PC-9 (cell line): Measurements from ENCODE around the gene SCG5.
"Not testable (repeated sequence)": the region's sequence is repeated elsewhere in the genome, so short reads cannot be mapped to it uniquely, and the experiment has no call there.

ENCODE experiments used
- EZH2 ChIP-seq: fragments of 200-600 bp; sonication (generic); IDR thresholded peaks from 2 replicates; pipeline ENCODE4 v1.8.0; 2017; ENCODE audit warnings: antibody characterized with exemption, low read depth
- TF ChIP-seq, protein P1 (sequence below): fragments of 200-600 bp; sonication (generic); conservative IDR thresholded peaks from 2 replicates; pipeline ENCODE4 v1.6.1; 2017; ENCODE audit warnings: mixed run types, antibody characterized with exemption, mild to moderate bottlenecking, moderate library complexity

- TF ChIP-seq, protein P1, sequence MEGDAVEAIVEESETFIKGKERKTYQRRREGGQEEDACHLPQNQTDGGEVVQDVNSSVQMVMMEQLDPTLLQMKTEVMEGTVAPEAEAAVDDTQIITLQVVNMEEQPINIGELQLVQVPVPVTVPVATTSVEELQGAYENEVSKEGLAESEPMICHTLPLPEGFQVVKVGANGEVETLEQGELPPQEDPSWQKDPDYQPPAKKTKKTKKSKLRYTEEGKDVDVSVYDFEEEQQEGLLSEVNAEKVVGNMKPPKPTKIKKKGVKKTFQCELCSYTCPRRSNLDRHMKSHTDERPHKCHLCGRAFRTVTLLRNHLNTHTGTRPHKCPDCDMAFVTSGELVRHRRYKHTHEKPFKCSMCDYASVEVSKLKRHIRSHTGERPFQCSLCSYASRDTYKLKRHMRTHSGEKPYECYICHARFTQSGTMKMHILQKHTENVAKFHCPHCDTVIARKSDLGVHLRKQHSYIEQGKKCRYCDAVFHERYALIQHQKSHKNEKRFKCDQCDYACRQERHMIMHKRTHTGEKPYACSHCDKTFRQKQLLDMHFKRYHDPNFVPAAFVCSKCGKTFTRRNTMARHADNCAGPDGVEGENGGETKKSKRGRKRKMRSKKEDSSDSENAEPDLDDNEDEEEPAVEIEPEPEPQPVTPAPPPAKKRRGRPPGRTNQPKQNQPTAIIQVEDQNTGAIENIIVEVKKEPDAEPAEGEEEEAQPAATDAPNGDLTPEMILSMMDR: not testable (repeated sequence)
- not testable (repeated sequence) for TF ChIP-seq EZH2
Measured at GRCh38 chr15:32614712-32615050, 26.8 kb upstream of the SCG5 start.
